DND-41 (cell line): Measurements from ENCODE around the gene SPSB1.
A peak's percentile ranks its signal among the peaks of the same experiment; 100 is the strongest.

Experiments
- EZH2 ChIP-seq: IDR thresholded peaks from 3 replicates; pipeline ENCODE4 v1.6.1; 2012; ENCODE audit warnings: borderline replicate concordance, low read depth, mild to moderate bottlenecking, moderate library complexity, low read length, inconsistent platforms; ENCODE audit not compliant: severe bottlenecking
- TF ChIP-seq, protein P1 (sequence below): IDR thresholded peaks from 2 replicates; pipeline ENCODE4 v1.5.1; 2012; ENCODE audit warnings: borderline replicate concordance, low read length, moderate library complexity, mild to moderate bottlenecking; ENCODE audit not compliant: poor library complexity, severe bottlenecking; ENCODE audit errors: extremely low read depth

- TF ChIP-seq, protein P1, sequence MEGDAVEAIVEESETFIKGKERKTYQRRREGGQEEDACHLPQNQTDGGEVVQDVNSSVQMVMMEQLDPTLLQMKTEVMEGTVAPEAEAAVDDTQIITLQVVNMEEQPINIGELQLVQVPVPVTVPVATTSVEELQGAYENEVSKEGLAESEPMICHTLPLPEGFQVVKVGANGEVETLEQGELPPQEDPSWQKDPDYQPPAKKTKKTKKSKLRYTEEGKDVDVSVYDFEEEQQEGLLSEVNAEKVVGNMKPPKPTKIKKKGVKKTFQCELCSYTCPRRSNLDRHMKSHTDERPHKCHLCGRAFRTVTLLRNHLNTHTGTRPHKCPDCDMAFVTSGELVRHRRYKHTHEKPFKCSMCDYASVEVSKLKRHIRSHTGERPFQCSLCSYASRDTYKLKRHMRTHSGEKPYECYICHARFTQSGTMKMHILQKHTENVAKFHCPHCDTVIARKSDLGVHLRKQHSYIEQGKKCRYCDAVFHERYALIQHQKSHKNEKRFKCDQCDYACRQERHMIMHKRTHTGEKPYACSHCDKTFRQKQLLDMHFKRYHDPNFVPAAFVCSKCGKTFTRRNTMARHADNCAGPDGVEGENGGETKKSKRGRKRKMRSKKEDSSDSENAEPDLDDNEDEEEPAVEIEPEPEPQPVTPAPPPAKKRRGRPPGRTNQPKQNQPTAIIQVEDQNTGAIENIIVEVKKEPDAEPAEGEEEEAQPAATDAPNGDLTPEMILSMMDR = peak; percentile 55
- no peak for TF ChIP-seq EZH2
These were observed at the start of gene SPSB1 for GRCh38 chr1:9292361-9293240.
